Vagina (tissue), 2 donors: Measurements from ENCODE around the gene SNUPN.

ENCODE experiments used
- CTCF ChIP-seq, 3 experiments: fragments of 450-650 bp in 2 of 3; fragments of 200-600 bp in 1 of 3; sonication (generic) in 1 of 3; IDR thresholded peaks; one replicate each; pipeline ENCODE4 v1.5.1; 2017 to 2019; ENCODE audit warnings: antibody characterized with exemption in 3 of 3, mild to moderate bottlenecking in 2 of 3, moderate library complexity in 2 of 3
- POLR2AphosphoS5 ChIP-seq, 2 donors: sonication (generic); formaldehyde crosslinking; IDR thresholded peaks; one replicate each; pipeline ENCODE4 v1.9.0; 2017; ENCODE audit warnings: antibody characterized with exemption in 2 of 2, mild to moderate bottlenecking in 2 of 2, low read depth in 1 of 2; ENCODE audit not compliant: insufficient read depth in 1 of 2

GRCh38 chr15:75648156-75649000 lies 22.9 kb upstream of the SNUPN start:
- peak in 1 of 2 donors; percentile 2 for TF ChIP-seq POLR2AphosphoS5 (IDR thresholded peaks at IDR 0.05; ENCODE audit: insufficient read depth in 1 of 2, low read depth in 1 of 2)
- TF ChIP-seq CTCF (IDR thresholded peaks at IDR 0.05), result no peak
